Neural cell (in vitro differentiated cells): ENCODE data around the gene SHPK. TPM values are rescaled to one million over a fixed set of nuclear protein-coding genes. Genes with fewer than 3 reads are reported as not detected.

Source experiments
- H2AFZ ChIP-seq: fragments of 200-600, 300-800 bp; sonication (generic), shearing (Covaris generic); 2 replicates; pipeline ENCODE4 v1.6.0; 2014; ENCODE audit warnings: low read depth, mild to moderate bottlenecking, antibody characterized with exemption, low read length, moderate library complexity
- H3F3A ChIP-seq: fragments of 200-600 bp; shearing (Covaris generic); 2 replicates; pipeline ENCODE4 v1.6.1; 2016; ENCODE audit warnings: mild to moderate bottlenecking, moderate library complexity, mixed read lengths, antibody characterized with exemption, low read length; ENCODE audit not compliant: insufficient read depth, poor library complexity, severe bottlenecking
- H3K27ac ChIP-seq: fragments of 200-600, 300-800 bp; sonication (generic), shearing (Covaris generic); 2 replicates; pipeline ENCODE4 v1.5.1; 2014; ENCODE audit warnings: mild to moderate bottlenecking, low read length, moderate library complexity
- H3K27me3 ChIP-seq: fragments of 300-800, 200-600 bp; sonication (generic), shearing (Covaris generic); 2 replicates; pipeline ENCODE4 v1.6.0; 2014; ENCODE audit warnings: mild to moderate bottlenecking, low read depth, low read length, moderate library complexity; ENCODE audit not compliant: insufficient read depth
- H3K36me3 ChIP-seq: fragments of 300-800, 200-600 bp; sonication (generic), shearing (Covaris generic); 2 replicates; pipeline ENCODE4 v1.5.1; 2014; ENCODE audit warnings: mild to moderate bottlenecking, antibody characterized with exemption, low read length, moderate library complexity; ENCODE audit not compliant: insufficient read depth
- H3K4me2 ChIP-seq: fragments of 300-800, 200-600 bp; sonication (generic), shearing (Covaris generic); 2 replicates; pipeline ENCODE4 v1.6.0; 2014; ENCODE audit warnings: mild to moderate bottlenecking, low read length
- H3K4me3 ChIP-seq: fragments of 300-800, 200-600 bp; sonication (generic), shearing (Covaris generic); 2 replicates; pipeline ENCODE4 v1.5.1; 2014; ENCODE audit warnings: mild to moderate bottlenecking, low read length, moderate library complexity
- H3K79me2 ChIP-seq: fragments of 200-600 bp; shearing (Covaris generic); replicated peaks from 2 replicates; pipeline ENCODE4 v1.6.0; 2014; ENCODE audit warnings: mild to moderate bottlenecking, low read length, moderate library complexity; ENCODE audit not compliant: insufficient read depth
- H3K9ac ChIP-seq: fragments of 300-800, 200-600 bp; sonication (generic), shearing (Covaris generic); 2 replicates; pipeline ENCODE4 v1.6.1; 2016; ENCODE audit warnings: mild to moderate bottlenecking, low read length, mixed read lengths
- H3K9me2 ChIP-seq: fragments of 200-600 bp; shearing (Covaris generic); 2 replicates; pipeline ENCODE4 v1.6.1; 2016; ENCODE audit warnings: mild to moderate bottlenecking, low read length, mixed read lengths; ENCODE audit not compliant: insufficient read depth
- H3K9me3 ChIP-seq: fragments of 200-600, 300-800 bp; sonication (generic), shearing (Covaris generic); 2 replicates; pipeline ENCODE4 v1.6.1; 2016; ENCODE audit warnings: mild to moderate bottlenecking, mixed run types, low read length, moderate library complexity, mixed read lengths
- H4K20me1 ChIP-seq: fragments of 200-600 bp; shearing (Covaris generic); 2 replicates; pipeline ENCODE4 v1.6.1; 2016; ENCODE audit warnings: mild to moderate bottlenecking, mixed run types; ENCODE audit not compliant: insufficient read depth
- CTCF ChIP-seq: fragments of 450-650 bp; IDR thresholded peaks from 2 replicates; pipeline ENCODE4 v1.5.1; 2014; ENCODE audit warnings: antibody characterized with exemption, mild to moderate bottlenecking, moderate library complexity; ENCODE audit not compliant: poor library complexity, severe bottlenecking
- EP300 ChIP-seq: fragments of 450-650 bp; conservative IDR thresholded peaks from 2 replicates; pipeline ENCODE4 v1.6.1; 2014; ENCODE audit warnings: antibody characterized with exemption, mild to moderate bottlenecking, moderate library complexity; ENCODE audit not compliant: poor library complexity, severe bottlenecking
- EZH2 ChIP-seq: fragments of 200-600, 300-800 bp; shearing (Covaris generic), sonication (generic); IDR thresholded peaks from 2 replicates; pipeline ENCODE4 v1.6.1; 2014; ENCODE audit warnings: antibody characterized with exemption, low read length, borderline replicate concordance, mild to moderate bottlenecking; ENCODE audit not compliant: insufficient read depth, poor library complexity, severe bottlenecking
- MXI1 ChIP-seq: fragments of 450-650 bp; conservative IDR thresholded peaks from 2 replicates; pipeline ENCODE4 v1.6.1; 2014; ENCODE audit warnings: antibody characterized with exemption, mild to moderate bottlenecking; ENCODE audit not compliant: poor library complexity, severe bottlenecking
- POLR2AphosphoS5 ChIP-seq: IDR thresholded peaks from 2 replicates; pipeline ENCODE4 v1.6.1; 2012
- RAD21 ChIP-seq: fragments of 450-650 bp; conservative IDR thresholded peaks from 2 replicates; pipeline ENCODE4 v1.6.1; 2014; ENCODE audit warnings: antibody characterized with exemption, mild to moderate bottlenecking, moderate library complexity
- REST ChIP-seq: IDR thresholded peaks from 2 replicates; pipeline ENCODE4 v1.6.1; 2012; ENCODE audit warnings: borderline replicate concordance
- SMC3 ChIP-seq: fragments of 450-650 bp; conservative IDR thresholded peaks from 2 replicates; pipeline ENCODE4 v1.6.1; 2014; ENCODE audit warnings: antibody characterized with exemption, mild to moderate bottlenecking, moderate library complexity; ENCODE audit not compliant: poor library complexity
- TAF1 ChIP-seq: IDR thresholded peaks from 2 replicates; pipeline ENCODE4 v1.6.1; 2012; ENCODE audit warnings: low read depth
- polyA plus RNA-seq: library from polyadenylated mRNA; depleted of rRNA; stranded (reverse); fragments of >200 nt; gene quantifications from 2 replicates; pipeline ENCODE4 v1.2.3, GENCODE V29; 2014

Gene SHPK
- polyA plus RNA-seq, 1 donor from 2014 or later, result 14.3 TPM

- H3K9me2 ChIP-seq, result no peaks in the 10 kb centered on the region
- H3F3A ChIP-seq, result no peaks in the 10 kb centered on the region
- H2AFZ ChIP-seq, result no peak overlapping the region
- TF ChIP-seq CTCF (no peak), EP300 (no peak), REST (no peak), TAF1 (no peak), EZH2 (no peak), RAD21 (no peak), POLR2AphosphoS5 (no peak), MXI1 (no peak), SMC3 (no peak)
- H4K20me1 ChIP-seq, result no peaks in the 10 kb centered on the region
- no peaks in the 10 kb centered on the region for H3K36me3 ChIP-seq
- H3K79me2 ChIP-seq, result no peaks in the 10 kb centered on the region
- no peaks in the 10 kb centered on the region for H3K9me3 ChIP-seq
- H3K27me3 ChIP-seq, result no peaks in the 10 kb centered on the region
- H3K27ac ChIP-seq, result no peak overlapping the region
- no peak overlapping the region for H3K9ac ChIP-seq
- H3K4me2 ChIP-seq, result no peak overlapping the region
- H3K4me3 ChIP-seq, result no peak overlapping the region
These were observed 41.1 kb downstream of the SHPK start for GRCh38 chr17:3594976-3595375.

- Histone ChIP-seq H3K27me3 (no peaks in the 10 kb centered on the region), H3K9me3 (no peaks in the 10 kb centered on the region), H3K27ac (no peak overlapping the region), H2AFZ (no peak overlapping the region), H3K9ac (no peak overlapping the region), H3K9me2 (no peaks in the 10 kb centered on the region), H4K20me1 (no peaks in the 10 kb centered on the region), H3K79me2 (no peaks in the 10 kb centered on the region), H3K4me2 (no peak overlapping the region), H3F3A (no peaks in the 10 kb centered on the region), H3K4me3 (no peak overlapping the region), H3K36me3 (no peaks in the 10 kb centered on the region)
- TF ChIP-seq EZH2 (no peak), SMC3 (no peak), TAF1 (no peak), REST (no peak), EP300 (no peak), CTCF (no peak)
These were observed 41.8 kb downstream of the SHPK start for GRCh38 chr17:3594051-3594800.
